HG03457 (cell line): ENCODE data around the gene CCDC59.

Experiments used
- ATAC-seq: cut with Tn5 transposase; IDR thresholded peaks from one replicate; pipeline ENCODE4 v1.9.1; 2021; ENCODE audit warnings: moderate number of reproducible peaks; ENCODE audit not compliant: unreplicated experiment

Gene CCDC59

GRCh38 chr12:82319276-82319675 lies 38.9 kb downstream of the CCDC59 start:
- no peak for ATAC-seq

GRCh38 chr12:82314406-82314892 lies 43.7 kb downstream of the CCDC59 start:
- ATAC-seq = no peak
